HG03575 (cell line): ENCODE measurements around the gene ETV3.

Experiments
- ATAC-seq: cut with Tn5 transposase; IDR thresholded peaks from one replicate; pipeline ENCODE4 v1.9.1; 2021; ENCODE audit not compliant: unreplicated experiment, insufficient number of reproducible peaks, low FRiP score; ENCODE audit errors: extremely low read depth

ETV3 gene

DNA sequence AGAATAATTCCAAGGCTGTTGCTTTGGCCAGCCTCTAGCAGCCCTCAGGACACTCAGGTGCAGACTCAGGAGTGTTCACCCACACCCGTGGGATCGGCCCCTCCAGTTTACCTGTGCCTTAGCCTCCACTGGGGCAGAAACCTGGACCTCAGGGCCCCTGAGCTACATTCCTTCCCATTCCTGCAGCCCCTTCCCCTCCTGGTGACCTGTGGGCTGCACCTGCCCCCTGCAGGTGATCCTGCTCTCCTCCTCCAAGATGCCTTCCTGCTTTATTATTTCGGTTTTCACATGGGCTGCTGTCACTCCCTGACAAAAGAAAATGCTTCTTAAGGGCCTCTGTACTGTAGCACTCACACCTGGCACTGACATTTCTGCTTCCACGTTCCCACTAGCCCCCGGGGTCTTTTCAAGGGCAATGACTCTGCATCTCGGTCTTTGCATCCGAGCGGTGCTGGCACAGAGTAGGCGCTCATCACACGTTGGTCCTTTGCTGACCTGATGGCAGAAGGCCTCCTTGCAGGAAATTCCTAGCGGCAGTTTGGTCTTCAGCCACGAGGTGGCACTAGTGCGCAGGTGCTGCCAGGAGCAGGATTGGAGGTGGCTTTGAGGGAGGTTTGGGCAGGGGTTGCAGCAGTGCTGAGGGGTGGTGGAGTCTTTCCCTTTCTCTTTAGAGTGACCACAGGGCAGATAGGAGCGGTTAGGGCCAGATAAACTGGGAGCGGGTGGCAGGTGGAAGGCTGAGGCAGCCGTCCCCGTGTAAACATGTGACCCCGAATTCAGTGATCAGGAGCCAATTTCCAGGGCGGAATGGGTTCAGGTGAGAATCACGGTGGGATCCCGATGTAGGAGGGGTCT lies 25.3 kb upstream of the ETV3 start:
- ATAC-seq: no peak

GRCh38 chr1:157162345-157162744 lies 24.1 kb upstream of the ETV3 start:
- ATAC-seq: no peak

- no peak for ATAC-seq
These were observed 23.7 kb upstream of the ETV3 start for GRCh38 chr1:157161901-157162300.

- ATAC-seq: no peak
These were observed 20.8 kb upstream of the ETV3 start for GRCh38 chr1:157158967-157159366.

DNA sequence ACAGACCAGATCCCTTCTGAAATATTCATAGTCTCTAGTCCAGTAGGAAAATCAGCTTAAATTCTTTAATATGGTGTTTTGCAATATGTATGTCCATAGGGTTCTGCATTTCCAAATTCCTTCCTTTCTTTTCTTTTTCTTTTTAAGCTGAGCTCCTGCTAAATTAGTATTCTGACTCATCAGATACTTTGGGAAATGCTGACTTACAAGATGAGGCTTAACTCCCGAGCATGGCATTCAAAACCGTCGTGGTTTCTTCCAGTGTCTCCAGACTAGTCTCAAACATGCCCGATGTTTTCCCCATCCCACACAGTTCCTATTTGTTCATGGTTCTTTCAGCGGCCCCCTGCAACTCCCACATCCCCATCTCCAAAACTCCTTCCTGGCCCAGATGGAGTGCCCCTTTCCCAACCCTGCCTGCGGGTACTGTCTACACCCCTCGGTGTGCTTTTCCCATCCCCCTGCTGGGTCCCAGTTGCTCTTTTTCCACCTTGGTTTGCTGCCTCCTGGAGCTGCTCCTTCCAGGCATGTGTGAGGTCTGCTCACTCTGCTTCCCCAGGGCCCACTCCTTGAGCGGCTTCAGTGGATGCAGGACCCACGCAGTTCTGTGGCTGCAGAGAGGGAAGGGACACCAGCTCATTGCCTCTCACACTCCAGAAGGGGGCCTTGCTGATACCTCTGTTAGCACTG lies 19.5 kb upstream of the ETV3 start:
- no peak for ATAC-seq

GRCh38 chr1:157156058-157156541 lies 17.9 kb upstream of the ETV3 start:
- no peak for ATAC-seq

- ATAC-seq: no peak
These were observed 17.5 kb upstream of the ETV3 start for GRCh38 chr1:157155658-157156057.

DNA sequence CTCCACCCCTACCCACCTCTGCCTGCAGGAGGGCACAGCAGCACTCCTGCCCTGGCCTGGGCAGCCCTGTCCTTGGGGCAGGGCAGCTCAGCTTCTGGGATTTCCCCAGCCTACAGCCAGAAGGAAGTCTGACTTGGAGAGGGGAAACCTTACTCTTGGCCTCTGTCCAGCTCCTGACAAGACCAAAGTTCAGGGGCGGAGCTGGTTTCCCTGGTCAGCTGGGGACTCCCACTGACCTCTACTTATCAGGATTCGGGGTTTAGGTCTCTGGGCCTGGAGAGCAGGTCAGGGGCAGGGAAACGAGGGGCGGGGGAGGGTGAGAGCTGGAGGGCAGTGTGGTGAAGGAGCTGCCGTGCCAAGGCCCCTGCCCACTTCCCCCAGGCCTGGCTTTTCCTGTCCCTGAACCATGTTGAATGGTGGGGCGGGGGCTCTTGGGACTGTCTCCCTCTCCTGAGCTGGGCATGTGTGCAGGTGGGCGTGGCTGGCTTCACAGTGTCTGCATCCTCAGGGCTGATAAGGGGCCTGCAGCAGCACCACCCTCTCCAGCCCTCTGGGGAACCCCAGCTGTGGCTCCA lies 16.8 kb upstream of the ETV3 start:
- ATAC-seq: no peak

- no peak for ATAC-seq
These were observed 16.1 kb upstream of the ETV3 start for GRCh38 chr1:157154291-157154690.

DNA sequence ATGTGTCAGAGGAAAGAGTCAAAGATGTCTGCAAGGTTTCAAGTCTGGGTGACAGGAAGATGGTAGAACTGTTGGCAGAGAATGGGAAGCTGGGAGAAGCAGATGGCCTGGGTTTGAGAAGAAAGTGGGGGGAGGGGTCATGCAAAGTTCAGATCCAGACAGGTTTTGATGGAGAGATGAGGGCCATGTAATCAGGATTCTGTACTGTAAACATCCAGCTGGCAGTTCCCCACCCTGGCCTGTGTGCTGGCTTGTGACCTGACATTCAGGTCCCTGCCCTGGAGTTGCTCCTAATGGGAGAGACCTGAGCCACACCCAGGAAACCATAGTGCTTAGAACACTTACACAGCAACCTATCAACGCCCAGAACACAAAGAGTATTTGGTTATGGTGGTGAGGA lies 15.6 kb upstream of the ETV3 start:
- ATAC-seq: no peak

GRCh38 chr1:157152510-157152909 lies 14.3 kb upstream of the ETV3 start:
- ATAC-seq: no peak

DNA sequence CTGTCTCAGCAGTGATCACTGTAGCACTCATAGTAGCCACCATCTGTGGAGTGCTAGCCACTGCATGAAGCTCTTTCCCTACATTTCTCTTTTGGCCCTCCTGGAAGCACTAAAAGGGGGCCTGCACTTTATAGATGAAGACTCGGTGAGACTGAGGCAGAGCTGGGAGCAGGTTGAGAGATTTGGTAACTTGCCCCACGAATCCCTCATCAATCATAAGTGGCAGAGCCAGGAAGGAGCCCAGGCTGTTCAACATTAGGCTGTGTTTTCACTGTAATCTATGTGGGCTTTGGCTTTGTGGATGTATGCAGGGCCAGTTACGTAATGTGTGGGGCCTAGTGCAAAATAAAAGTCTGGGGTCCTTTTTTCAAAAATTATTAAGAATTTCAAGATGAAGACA lies 13.3 kb upstream of the ETV3 start:
- ATAC-seq: no peak

GRCh38 chr1:157151073-157151472 lies 12.9 kb upstream of the ETV3 start:
- no peak for ATAC-seq

DNA sequence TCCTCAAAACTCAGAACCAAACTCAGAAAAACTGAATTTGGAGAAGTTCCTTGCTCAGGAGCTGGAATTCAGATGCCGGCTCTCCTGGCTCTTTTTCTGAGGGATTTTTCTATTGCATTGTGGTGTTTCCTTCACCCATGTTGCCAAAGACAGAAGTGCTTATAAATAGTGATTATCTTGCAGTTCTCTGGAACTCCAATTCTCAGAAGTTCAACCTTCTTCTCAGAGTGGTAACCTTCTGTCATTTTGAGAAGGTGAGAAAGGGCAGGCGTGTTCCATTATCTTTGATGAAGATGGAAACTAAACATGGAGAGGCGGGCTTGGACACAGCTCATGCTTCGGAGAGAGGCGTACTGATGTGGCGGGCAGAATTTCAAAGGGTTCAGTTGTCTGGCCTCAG lies 12.4 kb upstream of the ETV3 start:
- no peak for ATAC-seq

- ATAC-seq: no peak
These were observed 9.9 kb upstream of the ETV3 start for GRCh38 chr1:157147906-157148700.

- ATAC-seq: no peak
These were observed 8.8 kb upstream of the ETV3 start for GRCh38 chr1:157147037-157147436.

- ATAC-seq: no peak
These were observed 8.0 kb upstream of the ETV3 start for GRCh38 chr1:157146244-157146643.

DNA sequence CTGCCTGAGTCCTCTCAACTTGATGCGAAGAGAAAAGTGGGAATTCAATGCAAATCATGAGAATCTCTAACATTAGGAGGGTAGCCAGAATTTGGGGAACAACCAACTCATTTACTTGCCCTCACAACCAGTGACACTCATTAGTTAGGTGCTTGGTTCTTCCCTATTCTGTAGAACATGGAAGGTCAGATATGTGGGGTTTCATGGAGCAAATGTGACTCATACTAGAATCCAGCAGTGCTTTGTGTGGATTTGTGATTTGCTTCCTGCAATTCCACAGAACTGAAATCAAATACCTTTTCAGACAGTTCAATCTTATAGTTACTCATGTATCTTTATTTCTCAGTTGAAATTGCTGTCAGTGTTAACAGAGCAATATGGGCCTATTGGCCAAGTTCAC lies 6.9 kb upstream of the ETV3 start:
- no peak for ATAC-seq

DNA sequence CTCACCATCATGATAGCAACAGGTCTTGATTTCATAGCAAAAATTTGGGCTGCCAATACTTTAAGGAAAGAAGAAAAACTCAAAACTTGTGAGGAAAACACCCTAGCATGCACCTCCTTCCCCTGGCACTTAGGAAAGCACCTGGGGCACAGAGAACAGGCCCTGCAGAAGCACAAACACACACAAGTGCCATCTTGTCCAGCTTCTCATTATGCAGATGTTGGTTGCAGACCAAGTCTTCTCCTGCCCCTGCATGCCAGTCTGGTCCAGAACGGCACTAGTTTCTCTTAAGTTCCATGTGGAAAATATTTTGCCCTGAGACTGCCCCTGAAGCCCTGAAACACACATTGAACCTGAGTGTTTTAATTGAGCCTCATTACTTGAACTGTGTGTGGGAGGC lies 6.3 kb upstream of the ETV3 start:
- no peak for ATAC-seq
